ENCODE results near the gene DCANP1.

DCANP1 gene

DNA sequence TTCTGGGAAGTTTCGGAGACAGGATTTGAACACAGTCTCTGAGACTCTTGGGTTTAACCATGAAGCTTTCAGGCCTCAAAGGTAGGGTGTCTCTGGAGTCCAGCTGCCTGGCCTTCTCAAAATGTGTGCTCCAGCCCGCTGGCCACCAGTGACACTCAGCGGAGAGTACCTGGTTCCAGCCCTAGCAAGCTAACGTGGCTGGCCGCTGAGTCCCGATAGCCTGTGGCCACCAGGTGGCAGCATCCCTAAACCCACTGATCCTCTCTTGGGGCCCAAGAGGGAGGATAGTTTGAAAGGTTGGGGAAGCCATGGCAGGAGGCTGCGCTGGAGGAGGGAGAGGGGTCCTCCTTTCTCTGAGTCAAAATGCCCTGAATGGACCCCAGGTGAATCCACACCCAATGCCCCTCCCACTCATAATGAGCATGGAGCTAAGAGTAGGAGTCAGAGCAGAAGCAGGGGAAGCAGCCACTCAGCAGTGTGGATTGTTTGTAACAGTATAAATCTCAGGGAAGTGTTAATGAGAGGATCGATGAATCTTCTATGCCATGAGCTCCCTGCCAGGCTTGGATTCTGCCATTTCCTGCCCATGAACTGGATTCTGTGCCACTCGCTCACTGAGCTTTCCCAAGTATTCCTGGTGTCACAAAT, 10.4 kb upstream of the DCANP1 start:
- H3K4me3 ChIP-seq (ENCODE audit: low read depth, low read length), result no peak overlapping the region

DNA sequence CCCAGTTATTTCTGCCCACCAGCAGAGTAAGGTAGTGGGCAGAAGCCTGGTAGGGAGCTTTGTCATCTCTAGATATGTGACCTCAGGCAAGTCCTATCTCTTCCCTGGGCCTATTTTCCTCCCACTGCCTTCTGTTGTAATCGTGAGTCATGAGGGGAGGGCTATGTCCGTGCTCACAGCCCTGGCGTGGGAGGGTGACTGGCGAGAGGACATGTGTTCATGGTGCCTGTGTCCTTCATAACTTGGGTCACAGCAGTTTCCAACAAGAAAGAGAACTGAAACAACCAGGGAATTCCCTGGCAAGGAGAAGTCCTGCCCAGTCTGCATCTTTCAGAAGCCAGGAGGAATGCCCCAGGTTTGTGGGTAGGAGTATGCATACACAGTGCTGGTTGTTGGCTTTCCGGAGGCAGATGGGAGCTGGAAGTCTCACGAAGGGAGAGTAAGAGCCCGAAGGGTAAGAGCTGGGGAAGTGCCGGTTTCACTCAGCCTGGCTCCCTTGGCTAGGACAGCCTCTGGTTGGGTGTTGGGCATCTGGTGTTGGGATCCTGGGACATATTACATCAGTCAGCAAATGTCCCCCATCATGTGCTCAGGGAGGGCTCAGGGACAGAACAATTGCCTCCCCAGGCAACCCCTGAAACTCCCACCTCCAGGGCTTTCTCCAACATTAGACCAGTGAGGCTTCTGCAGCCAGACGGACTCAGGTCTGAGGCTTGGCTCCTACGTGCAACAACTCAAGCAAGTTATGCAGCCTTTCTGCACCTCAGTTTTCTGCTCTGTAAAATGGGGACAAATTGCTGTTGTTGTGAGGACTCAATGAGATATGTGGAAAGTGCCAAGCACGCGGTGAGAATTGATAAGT, 9.3 kb upstream of the DCANP1 start:
- no peak overlapping the region for H3K4me3 ChIP-seq (ENCODE audit: low read depth, low read length)

DNA sequence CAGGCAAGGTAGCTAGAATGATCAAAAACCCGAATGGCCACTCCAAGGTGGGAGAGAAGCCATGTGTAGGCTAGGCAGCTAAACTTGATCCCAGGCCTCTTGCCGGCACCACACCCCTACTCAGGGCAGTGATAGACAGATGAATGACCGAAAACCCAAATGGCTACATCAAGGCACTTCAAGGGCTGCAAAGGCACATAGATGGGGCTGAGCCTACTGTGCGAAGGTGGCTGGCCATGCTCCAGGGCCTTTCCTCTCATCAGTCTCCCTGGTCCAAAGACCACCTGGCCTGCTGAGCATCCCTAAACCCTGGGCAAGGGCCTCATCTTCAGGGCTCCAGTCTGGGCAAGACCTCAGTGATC, 8.7 kb upstream of the DCANP1 start:
- H3K4me3 ChIP-seq (ENCODE audit: low read depth, low read length), result no peak overlapping the region

DNA sequence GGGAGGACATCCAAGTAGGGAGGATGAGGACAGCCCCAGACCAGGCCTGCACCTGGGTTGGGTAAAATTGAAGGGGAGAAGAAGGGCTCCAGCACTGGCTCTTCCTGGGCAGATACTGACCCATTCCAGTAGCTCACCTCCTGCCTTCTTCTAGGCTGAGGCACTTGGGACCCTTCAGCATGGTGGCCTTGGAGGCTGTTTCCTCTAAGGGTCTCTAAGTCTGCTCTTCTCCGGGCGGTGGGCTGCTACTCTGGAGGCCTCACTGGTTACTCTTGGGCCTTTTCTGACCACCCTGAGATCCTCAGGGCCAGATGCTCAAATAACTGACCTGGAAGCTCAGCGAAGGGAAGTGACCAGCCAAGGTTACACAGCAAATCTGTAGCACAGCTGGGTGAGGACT, 7.8 kb upstream of the DCANP1 start:
- no peak overlapping the region for H3K4me3 ChIP-seq (ENCODE audit: low read depth, low read length)

DNA sequence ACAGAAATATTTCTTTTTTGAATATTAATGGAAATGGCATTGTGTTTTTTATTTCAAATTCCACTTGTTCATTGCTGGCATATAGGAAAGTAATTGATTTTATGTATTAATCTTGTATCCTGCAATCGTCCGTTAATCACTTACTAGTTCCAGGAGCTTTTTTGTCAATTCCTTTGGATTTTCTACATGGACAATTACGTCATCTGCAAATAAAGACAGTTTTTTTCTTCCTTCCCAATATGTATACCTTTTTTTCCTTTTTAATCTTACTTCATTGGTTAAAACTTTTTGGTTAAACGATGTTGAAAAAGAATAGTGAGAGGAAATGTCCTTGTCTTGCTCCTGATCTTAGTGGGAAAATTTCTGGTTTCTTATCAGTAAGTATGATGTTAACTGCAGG, 6.5 kb upstream of the DCANP1 start:
- H3K4me3 ChIP-seq (ENCODE audit: low read depth, low read length), result no peak overlapping the region

DNA sequence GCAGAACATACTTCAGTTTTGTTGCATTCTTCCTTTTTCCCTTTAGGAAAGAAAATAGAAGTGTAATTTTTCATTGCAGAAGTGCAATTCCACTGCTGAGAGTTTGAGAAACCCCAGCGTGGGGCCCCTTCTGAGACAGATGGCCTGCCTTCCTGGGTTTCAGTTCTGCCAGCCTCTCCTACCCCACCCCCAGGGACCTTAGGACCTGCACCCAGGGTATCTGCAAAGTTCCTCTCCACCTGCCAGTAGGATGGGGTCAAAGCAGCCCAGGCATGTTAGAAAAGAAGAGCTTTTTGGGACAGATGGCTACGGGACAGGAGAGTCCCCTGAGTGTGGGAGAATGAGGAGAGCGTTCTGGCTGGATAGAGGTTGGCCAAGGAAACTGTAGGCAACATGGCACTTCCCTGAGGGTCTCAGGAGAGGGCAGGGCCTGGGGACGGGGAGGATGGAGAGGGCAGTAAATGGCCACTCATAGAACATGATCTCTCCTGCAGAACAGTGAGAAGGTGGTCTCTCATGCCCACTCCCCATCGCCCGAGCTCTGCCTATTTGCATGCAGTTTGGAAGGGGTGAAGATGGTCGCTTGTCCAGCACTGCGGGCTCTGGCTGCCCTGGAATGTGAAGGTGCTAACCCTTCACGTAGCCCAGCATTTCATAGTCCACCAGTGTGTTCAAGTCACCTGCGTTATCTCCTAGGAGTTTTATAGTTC, 5.3 kb upstream of the DCANP1 start, which contains the start of gene TIFAB:
Gene TIFAB, minus strand, starts transcription at position 31 of the 710 bp plus-strand sequence. CDS start 2,412 bp downstream, outside the sequence.
- H3K4me3 ChIP-seq (ENCODE audit: low read depth, low read length), result no peak within 1 kb of the TSS

DNA sequence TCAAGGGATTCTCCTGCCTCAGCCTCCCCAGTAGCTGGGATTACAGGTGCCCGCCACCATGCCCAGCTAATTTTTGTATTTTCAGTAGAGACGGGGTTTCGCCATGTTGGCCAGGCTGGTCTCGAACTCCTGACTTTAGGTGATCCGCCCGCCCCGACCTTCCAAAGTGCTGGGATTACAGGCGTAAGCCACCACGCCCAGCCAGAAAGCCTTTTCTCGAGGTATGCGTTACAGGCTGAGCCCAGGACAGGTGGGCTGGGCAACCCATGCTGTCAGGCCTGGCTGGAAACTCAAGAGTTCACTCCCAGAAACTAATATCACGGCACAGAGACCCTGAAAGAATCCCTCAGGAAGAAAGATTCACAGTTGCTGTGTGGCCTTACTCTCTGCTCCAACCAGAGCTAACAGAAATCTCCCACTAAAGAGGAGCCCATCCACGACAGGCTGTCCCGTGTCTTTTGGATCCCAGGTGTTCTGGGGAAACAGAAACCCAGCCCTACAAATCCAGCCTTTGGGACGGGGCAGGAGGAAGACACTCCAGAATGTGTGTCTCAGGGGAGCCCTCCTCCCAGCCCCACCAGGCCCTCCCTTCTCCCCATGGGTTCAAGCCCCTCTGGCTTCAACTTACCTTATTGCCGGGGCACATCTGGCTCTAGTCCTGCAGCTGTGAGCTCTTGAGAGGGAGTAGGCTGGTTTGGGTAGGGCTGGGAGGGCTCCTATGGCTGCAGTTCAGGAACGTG, 4.6 kb upstream of the DCANP1 start:
- no peak overlapping the region for H3K4me3 ChIP-seq (ENCODE audit: low read depth, low read length)

DNA sequence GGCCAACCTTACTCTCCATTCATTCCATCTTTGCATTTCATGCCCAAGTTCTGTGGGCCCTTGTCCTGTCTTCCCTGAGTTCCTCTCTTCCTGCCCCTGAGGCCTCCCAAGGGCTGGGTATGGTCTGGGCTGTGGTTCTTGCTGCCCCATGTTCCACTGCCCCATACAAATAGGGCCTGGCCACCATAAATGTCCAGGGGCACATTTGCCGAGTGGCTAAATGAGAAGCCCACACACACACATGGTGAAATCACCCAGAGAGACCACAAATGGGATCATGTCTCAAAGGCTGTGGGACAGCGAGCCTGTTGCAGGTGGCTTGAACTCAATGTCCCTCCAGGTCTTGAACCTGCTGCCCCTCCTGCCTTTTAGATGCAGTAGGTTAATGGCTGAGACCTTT, 3.8 kb upstream of the DCANP1 start:
- no peak overlapping the region for H3K4me3 ChIP-seq (ENCODE audit: low read depth, low read length)

DNA sequence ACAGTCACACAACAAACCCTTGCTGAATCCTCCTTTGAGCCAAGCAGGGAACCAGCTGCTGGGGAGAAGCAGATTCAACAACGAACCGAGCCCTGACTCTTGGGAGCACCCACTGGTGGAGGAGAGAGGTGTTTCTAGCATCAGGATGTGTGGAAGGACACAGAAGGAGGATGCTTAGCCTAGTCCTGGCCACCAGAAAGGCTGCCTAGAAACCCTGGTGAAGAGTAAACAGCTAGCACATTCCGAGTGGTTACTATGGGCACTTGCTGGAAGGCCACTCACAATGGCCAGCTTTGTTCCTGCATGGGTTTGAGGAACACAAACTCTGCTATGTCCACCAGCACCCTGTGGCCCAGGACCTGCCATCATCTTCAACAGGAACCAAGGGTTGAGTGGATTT, 3.2 kb upstream of the DCANP1 start:
- H3K4me3 ChIP-seq (ENCODE audit: low read depth, low read length), result no peak overlapping the region

DNA sequence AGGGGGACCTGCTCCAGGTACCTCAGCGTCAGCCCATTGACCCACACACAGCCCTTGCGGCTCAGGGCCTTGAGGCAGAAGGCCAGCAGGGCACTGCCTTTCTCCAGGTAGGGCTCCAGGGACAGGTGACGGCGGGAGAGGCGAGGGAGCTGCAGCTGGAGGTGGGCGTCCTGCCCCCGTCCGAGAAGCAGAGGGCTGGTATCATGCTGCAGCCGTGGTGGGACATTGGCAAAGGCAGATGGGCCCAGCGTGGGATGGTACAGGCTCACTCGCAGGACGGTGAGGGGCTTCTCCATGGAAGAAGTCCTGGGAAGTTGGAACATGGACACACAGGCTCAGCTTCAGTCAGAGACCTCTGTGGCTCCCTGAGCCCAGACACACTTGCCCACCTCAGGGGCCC, 2.5 kb upstream of the DCANP1 start:
- no peak overlapping the region for H3K4me3 ChIP-seq (ENCODE audit: low read depth, low read length)

DNA sequence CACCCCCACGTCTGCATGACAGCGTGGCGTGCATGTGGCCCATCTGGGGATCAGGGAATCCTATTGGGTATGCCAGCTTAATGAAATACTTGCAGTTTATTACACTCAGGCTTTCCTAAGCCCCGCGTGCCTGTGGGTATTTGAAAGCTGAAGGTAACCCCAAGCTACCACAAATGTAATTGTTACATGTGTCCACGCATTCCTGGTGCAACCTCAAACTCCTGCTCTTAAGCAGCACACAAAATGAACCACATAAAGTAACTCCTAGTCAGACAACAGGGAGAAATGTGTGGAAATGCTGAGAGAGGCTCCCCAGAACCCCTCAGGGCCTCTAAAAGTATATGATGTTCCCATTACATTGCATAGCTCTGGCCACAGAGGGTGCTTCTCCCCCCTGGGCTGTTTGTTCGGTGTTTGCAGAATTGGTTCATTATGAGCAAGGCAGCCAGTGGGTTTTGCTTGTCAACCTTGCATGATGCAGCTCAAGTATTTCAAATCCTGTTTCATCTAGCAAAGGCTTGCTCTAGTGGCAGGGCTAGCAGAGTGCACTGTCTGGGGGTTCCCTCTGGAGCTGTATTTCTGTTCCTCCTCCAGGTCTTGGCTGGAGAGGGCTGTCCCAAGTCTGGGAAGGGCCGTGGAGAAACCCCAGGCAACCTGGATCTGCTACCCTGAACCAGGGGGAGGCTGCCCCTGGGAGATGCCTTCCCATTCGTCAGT, 1.8 kb upstream of the DCANP1 start:
- no peak overlapping the region for H3K4me3 ChIP-seq (ENCODE audit: low read depth, low read length)

DNA sequence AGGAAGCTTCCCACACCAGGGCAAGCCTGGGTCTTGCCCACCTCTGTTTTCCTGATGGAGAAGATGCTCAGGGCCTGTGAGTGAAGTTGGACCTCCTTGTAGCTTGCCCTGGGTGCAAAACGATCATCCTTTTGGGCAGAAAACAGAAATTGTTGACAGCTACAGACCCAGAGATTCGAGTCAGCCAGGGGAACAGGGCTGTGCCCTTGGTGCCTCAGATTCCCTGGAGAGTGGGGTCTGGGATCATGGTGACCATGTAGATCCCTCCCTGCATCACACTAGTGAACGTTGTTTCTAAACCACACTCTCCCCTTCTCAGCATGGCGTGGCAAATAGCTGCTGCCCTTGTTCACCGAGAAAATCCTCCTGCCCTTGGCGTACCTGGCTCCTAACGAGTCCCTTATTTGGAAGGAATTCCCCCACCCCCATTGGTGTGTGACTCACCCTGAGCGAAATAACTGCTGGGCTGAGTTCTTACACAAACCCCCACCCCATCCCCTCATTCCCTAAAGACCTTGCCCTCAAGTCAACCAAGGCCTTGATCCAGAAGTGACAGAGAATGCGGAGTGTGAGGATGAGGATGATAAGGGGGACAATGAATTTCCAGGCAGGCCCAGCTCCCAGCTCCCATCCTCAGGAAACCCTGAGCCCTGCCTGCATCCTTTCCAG, 1.1 kb upstream of the DCANP1 start:
- H3K4me3 ChIP-seq (ENCODE audit: low read depth, low read length), result no peak overlapping the region

DNA sequence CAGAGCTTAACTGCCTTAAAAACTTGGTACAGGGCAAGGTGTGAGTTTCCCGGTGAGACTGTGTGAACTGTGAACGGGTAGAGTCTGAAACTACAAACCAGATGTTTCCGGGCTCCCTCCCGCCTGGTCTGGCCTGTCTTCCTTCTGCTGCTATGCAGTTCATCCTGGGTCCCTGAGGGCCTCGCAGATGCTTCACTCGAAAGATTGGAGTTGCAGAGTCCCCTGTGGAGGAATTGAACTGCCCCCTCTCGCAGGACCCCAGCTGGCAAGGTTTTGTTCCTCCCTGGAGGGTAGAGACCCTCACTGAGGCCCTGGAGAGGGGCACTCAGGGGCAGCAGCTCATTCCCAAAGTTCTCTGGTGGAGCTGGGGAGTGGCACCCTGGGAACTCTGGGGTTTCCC, 533 bp downstream of the DCANP1 start:
- no peak overlapping the region for H3K4me3 ChIP-seq (ENCODE audit: low read depth, low read length)

DNA sequence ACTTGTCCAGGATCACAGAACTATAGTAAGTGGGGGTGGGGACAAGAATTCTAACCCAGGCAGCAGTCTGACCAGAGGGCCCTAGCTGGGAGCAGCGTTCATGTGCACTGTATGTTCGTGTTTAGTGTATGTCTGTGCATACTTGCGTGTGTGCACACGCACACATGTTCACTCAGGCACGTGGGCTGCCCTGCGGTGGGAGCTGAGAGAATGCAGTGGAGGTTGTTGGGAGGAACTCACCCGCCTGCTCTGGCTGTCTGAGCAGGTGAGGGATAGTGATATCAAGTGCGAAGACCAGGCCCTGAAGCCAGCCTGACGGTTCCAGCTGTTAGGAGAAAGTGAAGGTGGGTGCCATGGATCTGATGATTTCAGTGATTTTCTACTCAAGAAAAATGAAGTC, 942 bp downstream of the DCANP1 start:
- H3K4me3 ChIP-seq (ENCODE audit: low read depth, low read length), result no peak overlapping the region

DNA sequence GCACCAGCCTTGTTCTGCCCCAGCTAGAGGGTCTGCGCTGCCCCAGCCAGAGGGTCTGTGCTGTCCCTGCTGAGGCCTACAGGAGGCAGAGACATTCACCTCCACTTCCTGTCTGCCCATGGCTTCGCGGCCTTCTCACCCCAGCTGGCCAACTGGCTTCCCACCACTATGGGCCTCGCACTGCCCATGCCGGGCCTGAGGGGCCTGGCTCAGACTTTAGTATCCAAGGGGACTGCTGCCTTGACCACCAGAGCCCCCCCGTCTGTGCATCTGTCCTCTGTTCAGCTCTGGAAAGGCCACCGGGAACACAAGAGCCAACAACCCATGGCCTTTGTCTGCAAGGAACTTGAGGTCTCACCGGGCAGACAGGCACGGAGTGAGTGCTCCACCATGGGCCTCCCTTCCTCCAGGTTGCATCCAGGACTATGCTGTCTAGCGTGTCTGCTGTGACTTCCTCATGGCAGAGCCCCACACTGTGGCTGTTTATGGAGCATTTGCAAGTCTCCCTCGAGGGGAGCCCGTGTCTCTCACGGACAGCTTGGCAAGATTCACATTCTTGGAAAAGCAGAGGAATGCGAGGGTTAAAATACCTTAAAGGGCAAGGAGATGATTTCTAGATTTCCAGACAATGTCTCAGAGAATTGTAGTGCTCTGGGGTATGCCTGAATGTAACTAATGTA, 1.7 kb downstream of the DCANP1 start:
- no peak overlapping the region for H3K4me3 ChIP-seq (ENCODE audit: low read depth, low read length)

DNA sequence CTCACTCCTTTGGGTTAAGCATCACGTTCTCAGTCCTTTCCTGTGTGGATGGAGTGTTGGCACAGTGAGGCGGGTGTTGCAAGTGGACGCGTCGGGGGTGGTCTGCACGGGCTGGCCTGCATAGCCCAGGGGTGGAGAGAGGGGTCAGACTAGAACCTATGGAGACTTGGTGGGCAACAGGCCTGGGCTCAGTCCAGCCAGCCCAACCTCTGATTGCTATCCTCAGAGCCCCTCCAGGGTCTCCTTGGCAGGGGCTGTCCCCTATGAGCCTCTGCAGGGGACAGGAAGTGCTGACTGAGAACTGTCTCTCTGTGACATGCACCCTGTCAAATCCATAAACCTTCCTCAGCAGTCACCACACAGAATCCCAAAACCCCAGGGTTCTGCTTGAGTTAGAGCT, 2.3 kb downstream of the DCANP1 start:
- no peak overlapping the region for H3K4me3 ChIP-seq (ENCODE audit: low read depth, low read length)

DNA sequence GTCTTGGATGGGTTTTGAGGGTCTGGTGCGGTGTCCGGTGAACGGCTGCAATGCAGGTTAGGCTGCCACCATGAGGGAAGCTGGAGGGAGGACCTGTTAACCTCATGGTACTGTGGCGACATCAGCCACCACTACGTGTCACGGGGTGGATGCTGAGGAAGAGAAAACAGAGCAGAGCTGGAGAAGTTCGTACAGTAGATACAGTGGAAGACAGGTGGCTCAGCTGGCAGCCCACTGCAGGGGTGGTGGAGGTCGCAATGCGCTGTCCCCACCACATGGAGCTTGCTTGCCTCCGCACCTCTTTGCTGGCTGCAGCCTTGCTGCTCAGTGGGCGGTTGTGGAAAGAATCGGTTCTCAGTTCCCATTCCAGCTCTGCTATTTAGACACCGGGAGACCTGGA, 2.8 kb downstream of the DCANP1 start:
- H3K4me3 ChIP-seq (ENCODE audit: low read depth, low read length), result no peak overlapping the region

DNA sequence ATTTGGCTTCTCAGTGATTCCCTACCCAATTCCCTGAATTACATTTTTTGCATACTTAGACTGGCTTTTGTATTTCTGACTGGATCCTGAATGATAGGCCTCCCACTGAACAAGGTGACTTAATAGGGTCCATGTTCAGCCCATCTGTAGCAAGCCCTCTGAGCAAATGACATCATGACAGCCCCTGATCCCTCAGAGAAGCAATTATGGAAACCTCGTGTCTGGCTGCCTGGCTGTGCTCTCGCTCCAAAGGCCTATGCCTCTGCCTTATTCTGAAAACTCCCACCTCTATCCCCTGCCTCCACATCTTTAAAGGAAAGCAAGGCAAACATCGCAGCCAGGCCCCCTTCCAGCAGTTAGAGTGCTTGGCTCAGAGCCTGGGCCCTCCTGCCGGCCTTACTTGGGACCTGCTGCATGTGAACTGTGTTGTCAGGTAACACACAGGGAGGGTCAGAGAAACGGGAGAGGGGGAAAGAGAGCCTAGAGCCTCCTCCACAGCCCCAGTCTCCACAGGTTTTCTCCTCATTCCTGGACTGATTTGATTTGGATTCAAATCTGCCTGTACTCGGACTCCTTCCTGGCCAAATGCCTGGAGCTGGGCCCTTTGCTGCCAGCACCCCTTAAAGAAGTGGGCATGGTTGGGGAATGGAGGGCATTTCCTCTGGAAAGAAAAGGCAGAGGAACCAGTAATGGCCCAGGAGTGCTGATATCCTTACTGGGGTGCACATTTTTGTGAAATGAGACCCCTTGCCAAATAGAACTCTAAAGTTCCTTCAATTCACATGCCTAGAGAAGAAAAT, 3.8 kb downstream of the DCANP1 start:
- no peak overlapping the region for H3K4me3 ChIP-seq (ENCODE audit: low read depth, low read length)

All from iPS-11a (cell line).